Fibroblast of gingiva (primary cell): ENCODE data around the gene STARD6.
"Not testable (repeated sequence)": the region's sequence is repeated elsewhere in the genome, so short reads cannot be mapped to it uniquely, and the experiment has no call there.

Experiments
- DNase-seq: peaks from one replicate; pipeline ENCODE4 v3.0.0-alpha.2; 2011; ENCODE audit warnings: low read depth

The STARD6 gene

GRCh38 chr18:54335638-54336173 lies 22.0 kb downstream of the STARD6 start:
- DNase-seq = no peak

GRCh38 chr18:54330768-54331548 lies 26.7 kb downstream of the STARD6 start:
- DNase-seq = no peak

- DNase-seq = no peak
Observed at GRCh38 chr18:54329787-54330186, 27.9 kb downstream of the STARD6 start.

- DNase-seq = no peak
Observed at GRCh38 chr18:54327818-54328217, 29.8 kb downstream of the STARD6 start.

GRCh38 chr18:54323970-54324369 lies 33.7 kb downstream of the STARD6 start:
- no peak for DNase-seq

- no peak for DNase-seq
Observed at GRCh38 chr18:54323561-54323960, 34.1 kb downstream of the STARD6 start.

GRCh38 chr18:54316071-54316820 lies 41.4 kb downstream of the STARD6 start:
- DNase-seq = no peak

GRCh38 chr18:54309564-54309963 lies 48.1 kb downstream of the STARD6 start:
- not testable (repeated sequence) for DNase-seq

GRCh38 chr18:54303408-54303807 lies 54.2 kb downstream of the STARD6 start:
- no peak for DNase-seq

- DNase-seq = not testable (repeated sequence)
Observed at GRCh38 chr18:54298991-54299390, 58.7 kb downstream of the STARD6 start.

GRCh38 chr18:54296062-54296461 lies 61.6 kb downstream of the STARD6 start:
- DNase-seq = no peak

GRCh38 chr18:54294274-54294673 lies 63.4 kb downstream of the STARD6 start:
- DNase-seq = no peak

- DNase-seq = peak; percentile 63
Observed at GRCh38 chr18:54284981-54285785, 72.5 kb downstream of the STARD6 start.

GRCh38 chr18:54284535-54284934 lies 73.1 kb downstream of the STARD6 start:
- DNase-seq = no peak

GRCh38 chr18:54280220-54280569 lies 77.5 kb downstream of the STARD6 start:
- DNase-seq = no peak

GRCh38 chr18:54279477-54280219 lies 78.0 kb downstream of the STARD6 start:
- DNase-seq = no peak

GRCh38 chr18:54278615-54279014 lies 79.0 kb downstream of the STARD6 start:
- DNase-seq = no peak

- no peak for DNase-seq
Observed at GRCh38 chr18:54277899-54278298, 79.8 kb downstream of the STARD6 start.
